ENCODE results near the gene CDC42EP4. TPM values are rescaled to one million over a fixed set of nuclear protein-coding genes. Genes with fewer than 3 reads are reported as not detected.

CDC42EP4 gene
- total and polyA plus RNA-seq, 2 donors (not counting 1 experiment from before 2014, with no cell fraction given) = 20.9 to 34.2 TPM

DNA sequence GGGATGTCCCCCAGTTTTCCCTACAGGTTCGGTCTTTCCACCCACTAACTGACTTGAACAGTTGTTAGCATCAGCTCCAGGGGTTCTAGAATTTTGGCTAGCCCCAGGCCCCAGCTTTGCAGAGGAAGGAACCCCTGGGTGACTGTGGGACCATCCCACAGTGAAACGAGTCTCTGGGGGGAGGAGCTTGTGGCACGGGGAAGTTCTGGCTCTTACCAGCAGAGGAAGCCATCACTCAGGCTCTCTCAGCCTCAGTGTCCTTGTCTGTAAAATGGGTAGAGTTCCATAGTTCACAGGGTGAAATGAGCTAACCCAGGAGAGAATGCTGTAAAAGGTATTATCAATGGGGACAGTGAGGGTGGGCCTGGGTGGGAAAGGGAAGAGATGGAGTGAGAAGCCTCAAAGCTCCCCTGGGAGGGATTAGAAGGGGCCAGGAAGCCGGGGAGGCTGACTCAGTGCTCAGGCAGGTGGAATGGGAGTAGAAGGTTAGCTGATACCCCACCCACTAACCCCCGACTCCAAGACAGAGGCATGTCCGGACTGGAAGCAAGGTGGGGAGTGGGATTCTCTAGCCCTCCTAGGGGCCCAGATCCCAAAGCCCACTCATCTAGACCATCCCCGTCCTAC lies 30.9 kb upstream of the CDC42EP4 start:
- peak overlapping the region; percentile 38 for H3K4me2 ChIP-seq (ENCODE audit: extremely low read depth, insufficient read depth, low read length)
- H3K79me2 ChIP-seq (ENCODE audit: control insufficient read depth, insufficient read depth, low read length) = no peaks in the 10 kb centered on the region
- H3K4me3 ChIP-seq (replicated peaks in 1 of 4; ENCODE audit: control extremely low read depth in 1 of 4, insufficient read depth in 1 of 4, low read depth in 3 of 4, low read length in 4 of 4) = peak overlapping the region in 1 of 4 experiments; percentile 34
- H3K9me3 ChIP-seq (ENCODE audit: control insufficient read depth, insufficient read depth, low read depth, low read length) = no peaks in the 10 kb centered on the region
- H3K27ac ChIP-seq (ENCODE audit: insufficient read depth, low read length) = peak overlapping the region; percentile 34
- H4K20me1 ChIP-seq (ENCODE audit: control insufficient read depth, extremely low read depth, insufficient read depth, low read length) = no peaks in the 10 kb centered on the region
- no peaks in the 10 kb centered on the region for H3K36me3 ChIP-seq (ENCODE audit: control insufficient read depth, insufficient read depth, low read length)
- peak overlapping the region; percentile 37 for H2AFZ ChIP-seq (ENCODE audit: low read length)
- TF ChIP-seq EZH2 (IDR thresholded peaks at IDR 0.05; ENCODE audit: low read length, missing control alignments) = no peak
- TF ChIP-seq, protein P1, sequence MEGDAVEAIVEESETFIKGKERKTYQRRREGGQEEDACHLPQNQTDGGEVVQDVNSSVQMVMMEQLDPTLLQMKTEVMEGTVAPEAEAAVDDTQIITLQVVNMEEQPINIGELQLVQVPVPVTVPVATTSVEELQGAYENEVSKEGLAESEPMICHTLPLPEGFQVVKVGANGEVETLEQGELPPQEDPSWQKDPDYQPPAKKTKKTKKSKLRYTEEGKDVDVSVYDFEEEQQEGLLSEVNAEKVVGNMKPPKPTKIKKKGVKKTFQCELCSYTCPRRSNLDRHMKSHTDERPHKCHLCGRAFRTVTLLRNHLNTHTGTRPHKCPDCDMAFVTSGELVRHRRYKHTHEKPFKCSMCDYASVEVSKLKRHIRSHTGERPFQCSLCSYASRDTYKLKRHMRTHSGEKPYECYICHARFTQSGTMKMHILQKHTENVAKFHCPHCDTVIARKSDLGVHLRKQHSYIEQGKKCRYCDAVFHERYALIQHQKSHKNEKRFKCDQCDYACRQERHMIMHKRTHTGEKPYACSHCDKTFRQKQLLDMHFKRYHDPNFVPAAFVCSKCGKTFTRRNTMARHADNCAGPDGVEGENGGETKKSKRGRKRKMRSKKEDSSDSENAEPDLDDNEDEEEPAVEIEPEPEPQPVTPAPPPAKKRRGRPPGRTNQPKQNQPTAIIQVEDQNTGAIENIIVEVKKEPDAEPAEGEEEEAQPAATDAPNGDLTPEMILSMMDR (conservative IDR thresholded peaks at IDR 0.05 in 1 of 2, IDR thresholded peaks at IDR 0.05 in 1 of 2; ENCODE audit: low read depth in 1 of 2, low read length in 2 of 2) = peak in 1 of 2 donors; percentile 4
- no peak overlapping the region for H3K9ac ChIP-seq (ENCODE audit: insufficient read depth, low read length)
- H3K27me3 ChIP-seq (ENCODE audit: control insufficient read depth, insufficient read depth, low read length) = no peaks in the 10 kb centered on the region
- peak in 1 of 2 donors; percentile 74 for DNase-seq (ENCODE audit: low read depth in 2 of 2)
- H3K4me1 ChIP-seq (ENCODE audit: control insufficient read depth, extremely low read depth, insufficient read depth, low read length) = peaks cover 35% of the 10 kb centered on the region

DNA sequence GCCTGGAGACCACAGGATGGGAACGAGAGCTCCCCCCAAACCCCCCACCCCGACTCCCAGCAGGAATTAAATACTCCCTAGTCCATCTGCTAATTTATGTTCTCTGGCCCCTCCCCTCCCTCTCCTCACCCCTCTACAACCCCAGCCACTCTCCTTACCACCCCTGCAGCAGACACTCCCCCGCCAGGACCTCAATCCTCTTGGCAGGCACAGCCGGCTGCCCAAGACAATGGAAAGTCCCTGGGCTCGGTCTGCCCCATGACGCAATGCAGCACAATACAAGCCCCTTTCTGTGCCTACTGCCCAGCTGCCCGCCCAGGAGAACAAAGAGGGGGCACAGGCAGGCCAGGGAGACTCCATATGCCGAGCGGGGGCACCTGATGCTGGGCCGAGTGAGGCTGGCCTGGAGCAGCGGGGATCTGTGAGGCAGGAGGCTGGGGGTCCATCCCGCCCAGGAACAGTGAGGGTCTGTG lies 30.3 kb upstream of the CDC42EP4 start:
- no peak overlapping the region for H2AFZ ChIP-seq (ENCODE audit: low read length)
- H3K9me3 ChIP-seq (ENCODE audit: control insufficient read depth, insufficient read depth, low read depth, low read length) = no peaks in the 10 kb centered on the region
- H3K4me2 ChIP-seq (ENCODE audit: extremely low read depth, insufficient read depth, low read length) = no peak overlapping the region
- H3K27me3 ChIP-seq (ENCODE audit: control insufficient read depth, insufficient read depth, low read length) = no peaks in the 10 kb centered on the region
- no peak for TF ChIP-seq EZH2 (IDR thresholded peaks at IDR 0.05; ENCODE audit: low read length, missing control alignments)
- TF ChIP-seq, protein P1 (conservative IDR thresholded peaks at IDR 0.05 in 1 of 2, IDR thresholded peaks at IDR 0.05 in 1 of 2; ENCODE audit: low read depth in 1 of 2, low read length in 2 of 2) = no peak
- H3K4me3 ChIP-seq (replicated peaks in 1 of 4; ENCODE audit: control extremely low read depth in 1 of 4, insufficient read depth in 1 of 4, low read depth in 3 of 4, low read length in 4 of 4) = no peak overlapping the region
- H3K9ac ChIP-seq (ENCODE audit: insufficient read depth, low read length) = no peak overlapping the region
- H3K27ac ChIP-seq (ENCODE audit: insufficient read depth, low read length) = peak overlapping the region; percentile 34
- no peaks in the 10 kb centered on the region for H3K36me3 ChIP-seq (ENCODE audit: control insufficient read depth, insufficient read depth, low read length)
- peak; percentile 81 to 94 for DNase-seq (ENCODE audit: low read depth in 2 of 2)
- no peaks in the 10 kb centered on the region for H4K20me1 ChIP-seq (ENCODE audit: control insufficient read depth, extremely low read depth, insufficient read depth, low read length)
- peaks cover 37% of the 10 kb centered on the region for H3K4me1 ChIP-seq (ENCODE audit: control insufficient read depth, extremely low read depth, insufficient read depth, low read length)
- H3K79me2 ChIP-seq (ENCODE audit: control insufficient read depth, insufficient read depth, low read length) = no peaks in the 10 kb centered on the region

DNA sequence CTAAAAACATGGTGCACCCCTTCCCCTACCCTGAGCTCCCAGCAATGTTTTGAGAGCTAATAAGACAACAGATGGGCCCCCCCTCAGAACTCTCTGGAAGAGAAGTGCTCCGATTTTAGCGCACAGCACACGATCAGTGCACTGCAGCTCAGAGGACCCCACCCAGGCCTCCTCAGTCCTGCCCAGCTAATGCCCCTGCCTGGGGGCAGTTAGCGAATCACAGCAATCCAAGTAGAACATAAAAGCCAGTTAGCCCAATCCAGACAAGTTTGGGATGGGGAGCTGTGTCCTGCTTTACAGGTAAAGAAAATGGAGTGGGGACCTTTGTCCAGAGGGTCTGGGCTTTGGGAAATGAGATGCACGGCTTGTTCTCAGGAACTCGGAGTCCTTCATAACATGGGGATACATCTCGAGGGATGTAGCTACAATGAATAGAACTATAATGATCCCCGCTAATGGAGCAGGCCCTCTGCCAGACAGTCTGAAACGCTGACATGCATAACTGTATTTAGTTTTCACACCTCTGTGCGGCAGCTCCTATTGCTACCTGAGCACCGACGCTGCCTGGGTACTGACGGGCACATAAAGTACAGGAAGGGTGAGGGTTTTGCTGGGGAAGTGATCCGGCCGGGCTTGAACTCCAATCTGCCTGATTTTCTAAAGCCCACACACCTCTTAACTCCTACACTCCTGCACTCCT lies 29.7 kb upstream of the CDC42EP4 start:
- H3K27me3 ChIP-seq (ENCODE audit: control insufficient read depth, insufficient read depth, low read length) = no peaks in the 10 kb centered on the region
- H3K4me1 ChIP-seq (ENCODE audit: control insufficient read depth, extremely low read depth, insufficient read depth, low read length) = peaks cover 37% of the 10 kb centered on the region
- no peak overlapping the region for H3K27ac ChIP-seq (ENCODE audit: insufficient read depth, low read length)
- H3K9me3 ChIP-seq (ENCODE audit: control insufficient read depth, insufficient read depth, low read depth, low read length) = no peaks in the 10 kb centered on the region
- no peak overlapping the region for H3K4me2 ChIP-seq (ENCODE audit: extremely low read depth, insufficient read depth, low read length)
- TF ChIP-seq EZH2 (IDR thresholded peaks at IDR 0.05; ENCODE audit: low read length, missing control alignments) = no peak
- TF ChIP-seq, protein P1 (conservative IDR thresholded peaks at IDR 0.05 in 1 of 2, IDR thresholded peaks at IDR 0.05 in 1 of 2; ENCODE audit: low read depth in 1 of 2, low read length in 2 of 2) = no peak
- no peak overlapping the region for H3K9ac ChIP-seq (ENCODE audit: insufficient read depth, low read length)
- no peak overlapping the region for H3K4me3 ChIP-seq (replicated peaks in 1 of 4; ENCODE audit: control extremely low read depth in 1 of 4, insufficient read depth in 1 of 4, low read depth in 3 of 4, low read length in 4 of 4)
- H3K79me2 ChIP-seq (ENCODE audit: control insufficient read depth, insufficient read depth, low read length) = no peaks in the 10 kb centered on the region
- H2AFZ ChIP-seq (ENCODE audit: low read length) = no peak overlapping the region
- H3K36me3 ChIP-seq (ENCODE audit: control insufficient read depth, insufficient read depth, low read length) = no peaks in the 10 kb centered on the region
- H4K20me1 ChIP-seq (ENCODE audit: control insufficient read depth, extremely low read depth, insufficient read depth, low read length) = no peaks in the 10 kb centered on the region
- DNase-seq (ENCODE audit: low read depth in 2 of 2) = no peak

Measured in fibroblast of lung (primary cell).